GM18867 (cell line): ENCODE results near the gene SPDL1.
A peak's percentile ranks its signal among the peaks of the same experiment; 100 is the strongest.
"Not testable (repeated sequence)": the region's sequence is repeated elsewhere in the genome, so short reads cannot be mapped to it uniquely, and the experiment has no call there.

Source experiments
- ATAC-seq: cut with Tn5 transposase; IDR thresholded peaks from one replicate; pipeline ENCODE4 v1.9.1; 2021; ENCODE audit warnings: mild to moderate bottlenecking, moderate library complexity; ENCODE audit not compliant: unreplicated experiment

SPDL1 gene

GRCh38 chr5:169569513-169569912, 14.1 kb upstream of the SPDL1 start:
- no peak for ATAC-seq

DNA sequence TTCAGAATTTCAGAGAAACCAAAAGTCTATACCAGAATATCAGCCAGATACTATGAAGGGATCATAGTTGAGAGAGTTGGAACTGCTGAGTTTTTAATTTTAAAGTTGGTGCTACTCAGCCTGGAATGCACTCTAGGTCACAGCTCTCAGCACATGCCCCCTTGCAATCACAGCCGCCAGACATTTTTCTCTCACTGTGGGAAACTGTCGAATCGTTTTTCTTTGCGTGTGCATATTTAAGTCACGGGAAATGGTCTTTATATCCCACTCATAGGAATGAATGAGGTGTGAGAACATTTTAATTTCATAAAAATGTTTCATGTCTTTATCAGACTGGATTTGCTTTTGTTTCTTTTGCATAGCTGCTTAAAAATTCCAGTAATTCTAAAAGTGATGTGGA, 12.2 kb upstream of the SPDL1 start:
- ATAC-seq, result no peak

GRCh38 chr5:169574134-169574646, 9.4 kb upstream of the SPDL1 start:
- ATAC-seq, result no peak

DNA sequence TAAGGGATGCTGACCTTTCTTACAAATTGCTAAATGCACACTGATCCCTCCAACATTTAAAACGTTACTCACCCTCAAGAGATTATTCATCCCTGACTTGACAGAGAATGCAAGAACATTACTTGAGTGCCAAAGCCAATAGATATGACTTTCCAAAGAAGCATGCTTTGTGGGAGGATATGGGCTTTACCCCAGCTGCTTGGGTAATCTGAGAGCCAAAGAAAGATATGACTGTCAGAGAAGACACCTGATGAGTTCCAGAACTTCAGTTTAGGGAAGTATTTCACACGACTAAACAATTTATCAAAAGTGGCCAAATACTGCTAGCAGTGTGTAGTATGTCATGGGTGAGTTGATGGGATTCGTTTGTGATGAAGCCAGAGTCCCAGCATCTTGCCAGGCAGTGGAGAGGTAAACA, 7.4 kb upstream of the SPDL1 start:
- no peak for ATAC-seq

DNA sequence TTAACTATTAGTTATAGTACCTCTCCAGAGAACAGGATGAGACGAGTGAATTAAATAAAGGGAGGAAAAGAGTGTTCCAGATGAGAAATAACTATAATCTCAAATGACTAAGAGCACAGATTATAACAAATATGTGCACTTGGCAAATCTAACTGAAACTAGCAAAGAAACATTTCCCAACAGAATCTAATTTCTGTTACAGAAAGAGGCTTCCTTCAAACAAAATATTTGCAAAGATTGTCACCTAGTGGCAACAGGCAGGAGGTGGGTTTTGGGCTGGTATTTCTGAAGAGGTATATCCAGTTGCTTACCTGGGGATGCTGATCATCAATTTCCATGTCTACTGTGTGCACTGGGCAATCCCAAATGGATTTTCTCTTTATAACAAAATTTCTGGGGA, 5.6 kb upstream of the SPDL1 start:
- ATAC-seq, result no peak

DNA sequence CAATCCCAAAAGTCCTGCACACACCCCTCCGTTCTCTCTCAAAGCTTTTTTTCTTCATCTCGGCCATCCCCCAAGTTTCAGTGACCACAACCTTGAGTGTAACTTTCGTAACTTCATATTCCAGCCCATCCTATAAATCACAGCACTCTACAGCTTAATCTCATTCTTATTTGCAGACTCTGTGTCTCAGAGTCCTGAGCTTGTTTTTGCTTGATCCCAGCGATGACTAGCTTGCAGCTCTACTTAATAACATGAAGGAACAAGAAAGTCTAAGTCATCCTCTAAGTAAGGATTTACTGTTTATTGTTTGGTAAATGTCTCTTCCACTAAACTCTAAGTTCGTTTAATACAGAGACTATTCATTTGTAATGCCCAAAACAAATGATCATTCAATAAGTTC, 2.6 kb upstream of the SPDL1 start:
- ATAC-seq, result no peak

- peak; percentile 43 for ATAC-seq
Measured at GRCh38 chr5:169581580-169582227, 1.9 kb upstream of the SPDL1 start.

GRCh38 chr5:169583101-169583423, 511 bp upstream of the SPDL1 start:
- no peak for ATAC-seq

DNA sequence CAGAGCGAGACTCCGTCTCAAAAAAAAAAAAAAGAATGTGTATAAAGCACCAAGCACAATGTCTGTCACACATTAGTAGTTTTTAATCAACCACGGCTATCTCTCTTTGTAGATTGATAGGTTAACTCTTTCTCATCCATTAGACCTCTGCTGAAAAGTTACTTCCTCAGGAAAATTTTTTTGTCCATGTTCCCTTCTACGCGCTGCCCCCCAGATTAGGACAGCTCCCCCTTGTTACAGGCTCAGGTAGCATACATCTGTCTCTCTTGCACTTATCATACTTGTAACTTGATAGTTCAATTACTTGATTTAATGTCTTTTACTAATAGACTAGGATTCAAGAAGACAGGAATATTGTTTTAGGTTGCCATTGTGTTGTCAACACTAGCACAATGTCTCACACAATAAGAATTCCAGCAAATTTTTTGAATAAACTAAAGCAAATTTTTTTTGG, 1.5 kb downstream of the SPDL1 start:
- ATAC-seq, result no peak

DNA sequence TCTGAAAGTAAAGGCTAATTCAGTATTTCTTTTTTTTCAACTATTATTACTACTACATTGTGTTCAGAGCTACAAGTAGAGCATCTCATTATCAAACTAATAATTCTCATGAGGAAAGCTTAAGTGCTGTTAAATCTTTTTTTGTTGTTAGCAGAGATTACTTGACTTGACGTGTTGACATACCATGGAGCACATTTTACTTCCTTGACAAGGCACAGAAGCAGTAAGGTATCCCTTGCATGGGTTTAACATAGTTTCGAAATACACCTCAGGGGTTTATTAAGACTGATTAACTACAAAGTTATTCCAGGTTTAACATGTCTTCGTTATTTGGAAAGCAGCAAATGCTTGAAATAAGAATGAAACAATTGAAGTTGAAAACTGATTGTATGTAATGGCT, 7.0 kb downstream of the SPDL1 start:
- no peak for ATAC-seq

DNA sequence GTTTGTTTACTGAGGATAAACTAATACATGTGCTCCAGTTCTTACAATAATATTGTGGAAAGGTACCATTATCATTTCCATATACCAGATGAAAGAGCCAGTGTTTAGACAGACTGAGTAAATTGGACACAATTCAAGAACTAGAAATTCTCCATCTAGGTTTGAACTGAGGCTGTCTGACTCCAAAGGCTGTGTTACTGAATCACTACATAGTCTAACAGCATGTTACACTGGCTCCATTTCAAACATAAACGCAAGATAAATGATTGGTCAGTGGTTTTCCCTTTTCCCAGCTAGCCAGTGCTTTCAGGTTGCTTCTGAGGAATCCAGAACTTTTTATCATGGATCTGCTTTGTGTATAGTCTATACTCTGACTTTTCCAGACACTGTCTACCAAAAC, 8.1 kb downstream of the SPDL1 start:
- ATAC-seq, result no peak

GRCh38 chr5:169592937-169593650, 9.5 kb downstream of the SPDL1 start:
- ATAC-seq, result no peak

GRCh38 chr5:169595172-169595820, 11.7 kb downstream of the SPDL1 start:
- no peak for ATAC-seq

DNA sequence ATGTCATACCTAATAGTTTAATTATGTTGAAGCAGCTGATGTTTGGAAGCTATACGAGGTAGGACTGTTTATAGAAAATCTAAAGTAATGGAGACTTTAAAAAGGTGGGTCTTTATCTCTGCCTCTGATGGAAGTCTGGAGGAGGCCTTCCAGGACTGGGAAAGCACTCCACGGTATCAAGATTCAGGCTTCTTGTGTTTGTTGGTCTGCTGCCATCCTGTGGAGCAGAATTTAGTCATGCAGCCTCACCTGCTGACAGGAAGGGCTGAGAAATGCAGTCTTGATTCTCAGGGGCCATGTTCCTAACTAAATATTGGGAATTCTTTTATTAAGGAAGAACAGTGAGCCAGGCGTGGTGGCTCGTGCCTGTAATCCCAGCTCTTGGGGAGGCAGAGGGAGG, 15.9 kb downstream of the SPDL1 start:
- ATAC-seq, result no peak

GRCh38 chr5:169602535-169602934, 19.0 kb downstream of the SPDL1 start:
- no peak for ATAC-seq

DNA sequence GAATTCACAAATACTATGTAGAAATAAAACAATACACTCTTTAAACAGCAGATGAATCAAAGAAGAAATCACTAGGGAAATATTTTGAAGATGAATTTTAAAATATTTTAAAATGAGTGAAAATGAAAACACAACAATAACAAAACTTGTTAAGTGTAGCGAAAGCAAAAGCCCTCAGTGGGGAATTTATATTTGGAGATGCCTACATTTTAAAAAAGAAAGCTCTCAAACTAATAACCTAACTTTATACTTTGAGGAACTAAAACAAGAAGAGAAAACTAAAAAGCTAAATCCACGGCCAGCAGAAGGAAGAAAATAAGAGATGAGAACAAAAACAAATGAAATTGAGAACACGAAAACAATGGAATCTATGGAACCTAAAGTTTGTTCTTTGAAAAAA, 22.7 kb downstream of the SPDL1 start:
- ATAC-seq, result peak; percentile 46

DNA sequence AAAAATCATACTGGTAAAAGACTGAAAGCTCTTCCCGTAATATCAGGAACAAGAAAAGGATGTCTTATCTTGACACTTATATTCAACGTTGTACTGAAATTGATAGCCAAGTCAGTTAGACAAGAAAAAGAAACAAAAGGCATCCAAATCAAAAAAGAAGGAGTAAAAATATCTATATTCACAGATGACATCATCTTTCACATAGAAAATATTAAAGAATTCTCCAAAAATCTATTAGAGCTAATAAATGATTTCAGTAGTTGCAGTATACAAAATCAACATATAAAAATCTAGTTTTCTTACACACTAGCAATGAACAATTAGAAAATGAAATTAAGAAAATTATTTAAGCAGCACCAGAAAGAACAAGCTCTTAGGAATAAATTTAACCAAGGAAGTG, 24.3 kb downstream of the SPDL1 start:
- no peak for ATAC-seq

DNA sequence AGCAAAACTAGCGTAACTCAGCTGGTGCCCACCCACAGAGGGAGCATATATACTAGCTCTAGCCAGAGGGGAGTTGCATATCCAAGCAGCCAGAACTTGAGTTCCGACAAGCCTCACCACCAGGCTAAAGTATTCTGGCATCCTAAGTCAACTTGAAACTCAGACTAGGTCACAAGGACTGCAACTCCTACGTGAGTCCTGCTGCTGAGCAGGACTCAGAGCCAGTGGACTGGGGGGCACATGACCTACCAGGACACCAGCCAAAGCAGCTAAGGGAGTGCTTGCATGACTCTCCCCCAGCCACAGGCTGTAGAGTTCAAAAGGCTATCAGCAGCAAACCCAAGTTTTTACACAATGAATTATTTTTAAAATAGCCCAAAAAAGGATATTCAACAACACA, 26.1 kb downstream of the SPDL1 start:
- ATAC-seq, result no peak

DNA sequence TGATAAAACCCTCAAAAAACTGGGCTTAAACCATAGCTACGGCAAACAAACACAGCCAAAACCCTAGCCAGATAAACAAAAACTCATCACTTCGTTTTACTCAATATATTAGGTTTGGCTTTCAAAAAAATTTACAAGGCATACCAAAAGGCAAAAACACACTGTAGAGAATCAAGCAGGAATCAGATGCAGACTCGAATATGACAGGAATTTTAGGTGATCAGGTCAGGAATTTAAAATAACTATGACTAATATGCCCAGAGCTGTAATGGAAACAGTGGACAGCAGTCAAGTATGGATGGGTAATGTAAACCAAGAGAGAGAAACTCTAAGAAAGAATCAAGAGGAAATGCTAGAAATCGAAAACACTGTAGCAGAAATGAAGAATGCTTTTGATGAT, 27.0 kb downstream of the SPDL1 start:
- no peak for ATAC-seq

GRCh38 chr5:169615561-169615960, 32.0 kb downstream of the SPDL1 start:
- ATAC-seq, result no peak

DNA sequence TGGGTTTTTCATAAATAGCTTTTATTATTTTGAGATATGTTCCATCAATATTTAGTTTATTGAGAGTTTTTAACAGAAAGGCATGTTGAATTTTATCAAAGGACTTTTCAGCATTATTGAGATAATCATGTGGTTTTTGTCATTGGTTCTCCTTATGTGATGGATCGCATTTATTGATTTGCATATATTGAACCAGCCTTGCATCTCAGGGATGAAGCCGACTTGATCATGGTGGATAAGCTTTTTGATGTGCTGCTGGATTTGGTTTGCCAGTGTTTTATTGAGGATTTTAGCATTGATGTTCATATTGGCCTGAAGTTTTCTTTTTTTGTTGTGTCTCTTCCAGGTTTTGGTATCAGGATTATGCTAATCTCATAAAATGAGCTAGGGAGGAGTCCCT, 40.7 kb downstream of the SPDL1 start:
- ATAC-seq, result not testable (repeated sequence)

DNA sequence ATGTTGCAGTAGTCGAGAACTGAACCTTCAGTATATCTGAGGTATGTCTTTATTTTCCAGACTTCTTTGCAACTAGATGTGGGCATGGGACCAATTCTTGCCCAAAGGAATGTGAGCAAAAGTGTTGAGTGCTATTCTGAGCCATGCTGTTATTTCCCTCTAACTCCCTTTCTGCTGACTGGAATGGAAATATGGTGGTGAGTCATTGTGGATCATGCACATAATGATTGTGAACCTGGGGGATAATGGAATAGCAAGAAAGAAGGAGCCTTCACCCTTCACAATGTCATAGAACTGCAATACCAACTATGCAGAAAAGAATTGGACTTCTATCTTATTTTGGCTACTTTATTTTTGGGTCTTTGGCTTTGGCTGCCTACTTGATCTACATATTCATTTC, 43.2 kb downstream of the SPDL1 start:
- no peak for ATAC-seq
